ENCODE measurements around the gene SULT1A2.
"Not testable (repeated sequence)": the region's sequence is repeated elsewhere in the genome, so short reads cannot be mapped to it uniquely, and the experiment has no call there.

SULT1A2 gene

GRCh38 chr16:28589930-28590329 lies 6.9 kb downstream of the SULT1A2 start:
- no peak for DNase-seq

- DNase-seq = no peak
These were observed 7.8 kb downstream of the SULT1A2 start for GRCh38 chr16:28589069-28589468.

GRCh38 chr16:28587386-28587785 lies 9.5 kb downstream of the SULT1A2 start:
- DNase-seq = no peak

GRCh38 chr16:28586466-28586865 lies 10.4 kb downstream of the SULT1A2 start:
- DNase-seq = no peak

- DNase-seq = no peak
These were observed 11.2 kb downstream of the SULT1A2 start for GRCh38 chr16:28585674-28586073.

GRCh38 chr16:28580726-28581315 lies 16.0 kb downstream of the SULT1A2 start:
- DNase-seq = no peak

- DNase-seq = no peak
These were observed 21.3 kb downstream of the SULT1A2 start for GRCh38 chr16:28575446-28576109.

- no peak for DNase-seq
These were observed 21.9 kb downstream of the SULT1A2 start for GRCh38 chr16:28574925-28575324.

GRCh38 chr16:28573738-28574718 lies 22.8 kb downstream of the SULT1A2 start:
- no peak for DNase-seq

GRCh38 chr16:28572696-28573510 lies 23.9 kb downstream of the SULT1A2 start:
- no peak for DNase-seq

GRCh38 chr16:28569968-28570752 lies 26.7 kb downstream of the SULT1A2 start:
- no peak for DNase-seq

- DNase-seq = no peak
These were observed 27.8 kb downstream of the SULT1A2 start for GRCh38 chr16:28569021-28569420.

GRCh38 chr16:28567292-28567691 lies 29.6 kb downstream of the SULT1A2 start:
- DNase-seq = no peak

GRCh38 chr16:28566233-28566925 lies 30.5 kb downstream of the SULT1A2 start:
- not testable (repeated sequence) for DNase-seq

GRCh38 chr16:28563218-28563617 lies 33.6 kb downstream of the SULT1A2 start:
- DNase-seq = no peak

- DNase-seq = no peak
These were observed 34.7 kb downstream of the SULT1A2 start for GRCh38 chr16:28562199-28562598.

GRCh38 chr16:28561557-28562187 lies 35.2 kb downstream of the SULT1A2 start:
- DNase-seq = no peak

- no peak for DNase-seq
These were observed 38.4 kb downstream of the SULT1A2 start for GRCh38 chr16:28558456-28558855.

- DNase-seq = no peak
These were observed 39.9 kb downstream of the SULT1A2 start for GRCh38 chr16:28556914-28557320.

GRCh38 chr16:28555561-28555960 lies 41.3 kb downstream of the SULT1A2 start:
- no peak for DNase-seq
